NCI-H2227 (cell line): Measurements from ENCODE around the gene MGAT4A.

Experiments used
- DNase-seq: peaks from one replicate; lab custom pipeline; 2025; ENCODE audit not compliant: unreplicated experiment; lab: John Stamatoyannopoulos, UW

Gene MGAT4A

DNA sequence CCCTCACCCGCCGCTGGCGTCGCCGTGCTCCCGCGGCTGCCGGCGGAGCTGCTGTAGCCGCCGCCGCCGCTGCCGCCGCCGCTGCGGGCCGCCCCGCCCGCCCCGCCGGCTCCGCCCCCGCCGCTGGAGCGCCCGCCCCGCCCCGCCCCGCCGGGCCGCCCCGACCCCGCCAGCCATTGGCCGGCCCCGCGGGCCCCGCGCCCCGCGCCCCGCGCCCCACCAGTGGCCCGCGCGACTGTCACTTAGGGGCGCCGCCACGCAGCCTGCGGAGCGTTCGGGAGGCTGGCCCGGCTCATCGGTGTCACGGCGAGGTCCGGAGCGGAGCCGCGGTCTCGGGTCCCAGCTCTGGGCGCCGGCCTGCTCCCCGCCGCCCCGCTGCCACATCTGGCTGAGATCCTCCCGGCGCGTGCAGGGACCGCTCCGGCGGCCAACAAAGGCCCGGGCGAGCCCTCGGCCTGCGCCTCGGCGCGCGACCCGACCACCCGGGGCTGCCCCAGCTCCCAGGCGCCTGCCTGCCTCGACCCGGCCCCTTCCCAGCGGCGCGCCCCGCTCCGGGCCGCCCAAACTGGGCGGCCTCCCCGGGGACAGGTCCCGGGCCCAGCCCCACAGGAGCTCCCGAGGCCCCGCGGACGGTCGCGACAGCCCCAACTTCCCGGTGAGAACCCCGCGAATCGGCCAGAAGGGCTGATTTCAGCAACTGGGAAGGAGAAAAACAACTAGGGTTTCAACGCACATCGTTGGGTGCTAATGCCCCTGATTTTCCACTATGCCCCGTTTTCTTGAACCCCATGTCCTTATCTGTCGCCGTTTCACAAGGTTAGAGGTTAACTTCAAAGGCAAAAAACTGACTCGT, at the start of gene MGAT4A:
TSS of gene MGAT4A (minus strand) at position 92 of the 853 bp plus-strand sequence. CDS start 4,800 bp downstream, outside the sequence.
- peak; percentile 69 for DNase-seq

DNA sequence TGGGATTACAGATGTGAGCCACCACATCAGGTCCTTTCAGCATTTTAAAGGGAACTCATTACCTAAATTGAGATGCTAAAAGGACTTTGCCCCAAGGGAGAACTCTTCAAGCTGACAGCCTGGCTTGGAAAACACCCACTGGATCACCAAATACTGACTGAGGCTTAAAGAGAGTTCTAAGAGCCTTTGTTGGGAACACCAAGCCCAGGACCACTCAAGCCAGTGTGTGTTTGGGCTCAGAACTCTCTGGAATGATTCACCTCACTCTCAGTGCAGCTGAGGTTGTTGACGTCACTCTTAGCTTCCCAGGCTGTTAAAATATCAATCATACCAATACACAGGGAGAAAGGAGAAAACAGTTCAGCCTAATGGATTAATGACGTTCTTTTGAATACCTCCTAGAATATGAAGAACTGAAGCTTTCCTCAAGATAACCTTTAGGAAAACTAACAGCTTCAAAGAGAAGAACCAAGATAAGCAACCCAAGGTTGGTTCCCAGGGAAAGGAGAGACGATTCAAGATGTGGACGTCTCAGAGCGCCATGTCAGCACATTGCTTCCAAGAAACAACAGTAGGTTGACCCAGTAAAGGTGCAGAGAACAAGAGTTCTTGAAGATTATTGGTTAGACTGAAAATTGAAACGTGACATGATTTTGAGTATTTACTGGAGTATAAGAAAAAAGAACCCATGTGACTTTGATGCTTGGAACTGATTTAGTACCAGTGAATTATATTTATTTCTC, 48.0 kb upstream of the MGAT4A start:
- no peak for DNase-seq

DNA sequence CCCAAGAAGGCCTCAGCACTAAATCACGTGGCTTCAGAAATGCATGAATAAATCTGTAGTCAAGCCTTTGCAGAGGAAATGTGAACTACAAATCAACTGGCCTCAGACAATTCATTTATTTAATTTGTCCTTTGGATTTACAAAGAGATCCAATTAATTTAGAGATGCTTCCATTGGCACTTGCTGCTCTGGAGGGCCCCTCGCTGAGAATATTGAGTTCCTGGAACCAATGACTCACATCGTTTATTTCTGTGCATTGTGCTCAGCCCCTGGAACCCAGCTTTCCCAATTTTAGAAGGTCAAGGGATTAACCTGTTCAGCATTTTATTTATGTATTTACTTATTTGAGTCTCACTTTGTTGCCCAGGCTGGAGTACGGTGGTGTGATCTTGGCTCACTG, 47.2 kb upstream of the MGAT4A start:
- DNase-seq = no peak

DNA sequence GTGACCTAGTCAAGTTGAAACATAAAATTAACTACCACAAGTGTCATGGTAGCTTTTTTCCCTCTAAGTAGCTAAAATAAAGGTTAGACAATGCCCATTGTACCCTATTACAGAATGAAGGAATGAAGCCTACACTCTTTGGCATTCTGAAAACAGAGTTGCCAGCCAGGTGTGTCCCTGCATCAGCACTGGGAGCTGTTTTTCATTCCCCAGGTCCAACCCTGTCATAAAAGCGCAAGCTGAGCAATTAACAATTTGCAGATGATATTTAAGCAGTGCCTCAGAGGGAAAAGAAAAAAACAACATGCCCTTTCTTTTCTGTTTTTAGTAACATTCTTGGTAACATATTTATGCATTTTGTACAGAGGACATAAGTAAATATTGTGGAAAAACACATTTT, 46.8 kb upstream of the MGAT4A start:
- DNase-seq = no peak

DNA sequence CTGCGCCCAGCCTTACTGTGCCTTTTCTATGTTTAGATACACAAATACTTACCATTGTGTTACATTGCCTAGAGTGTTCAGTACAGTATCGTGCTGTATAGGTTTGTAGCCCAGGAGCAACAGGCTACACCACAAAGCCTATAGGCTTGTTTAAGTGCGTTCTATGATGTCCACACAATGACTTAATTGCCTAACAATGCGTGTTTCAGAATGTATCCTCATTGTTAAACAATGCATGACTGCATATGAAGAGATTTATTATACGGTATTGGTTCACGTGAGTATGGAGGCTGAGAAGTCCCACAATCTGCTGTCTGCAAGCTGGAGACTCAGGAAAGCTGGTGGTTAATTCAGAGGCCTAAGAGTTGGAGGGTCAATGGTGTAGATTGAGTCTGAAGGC, 46.1 kb upstream of the MGAT4A start:
- DNase-seq = no peak

DNA sequence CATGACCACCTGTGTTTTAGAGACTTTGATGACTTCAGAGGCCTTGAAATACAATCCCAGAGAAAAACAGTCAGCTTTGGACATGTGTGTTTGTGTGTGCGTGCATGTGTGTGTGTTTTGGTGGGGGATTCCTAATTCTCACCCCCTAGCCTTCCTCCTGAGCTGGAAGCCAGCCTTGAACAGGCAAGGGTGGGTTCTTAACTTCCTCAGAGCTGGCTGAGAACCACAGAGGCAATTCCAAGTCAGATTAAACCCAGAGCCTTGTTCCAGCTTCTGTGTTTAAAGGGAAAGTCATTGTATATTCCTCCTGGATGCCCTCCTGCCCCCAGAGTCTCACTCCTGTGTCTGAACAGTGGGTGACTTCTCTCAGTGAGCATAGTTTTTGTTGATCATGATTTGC, 45.2 kb upstream of the MGAT4A start:
- no peak for DNase-seq

DNA sequence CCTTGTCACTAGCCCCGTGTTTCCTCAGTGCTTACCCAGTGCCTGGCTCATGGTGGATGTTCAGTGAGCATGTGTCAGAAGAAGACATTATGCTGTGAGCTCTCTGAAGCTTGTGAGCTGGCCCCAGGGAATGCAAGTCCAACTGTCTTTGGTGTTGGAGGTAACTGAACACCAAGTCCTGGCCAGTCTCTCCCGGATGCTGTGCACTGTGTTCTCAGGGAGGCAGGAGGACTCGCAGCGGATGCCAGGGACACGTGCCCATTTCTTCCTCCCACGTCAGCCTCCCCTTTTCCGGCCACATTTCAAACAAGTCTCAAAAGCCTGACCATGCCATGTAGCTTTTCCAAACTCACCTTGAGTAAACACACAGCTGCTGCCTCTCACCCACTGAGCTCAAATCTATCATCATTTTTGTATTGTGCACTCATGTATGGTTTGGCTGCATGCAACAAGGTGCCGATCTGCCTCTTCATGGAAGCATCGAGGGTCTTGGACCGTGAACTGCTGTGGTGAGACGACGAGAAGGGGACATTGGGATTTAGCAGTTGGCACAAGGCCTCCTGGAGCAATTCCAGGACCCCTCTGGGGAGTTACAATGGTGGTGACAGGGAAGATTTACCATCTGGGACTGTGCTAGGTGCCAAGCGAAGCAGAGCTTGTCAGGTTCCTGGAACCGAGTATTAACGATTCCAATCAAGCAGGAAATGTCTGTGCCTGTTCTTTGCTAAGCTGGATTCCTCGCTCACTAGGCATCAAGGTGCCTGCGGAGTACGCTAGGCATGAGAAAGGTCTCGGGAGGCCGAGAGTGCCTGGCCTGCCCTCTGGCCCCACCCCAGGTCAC, 44.4 kb upstream of the MGAT4A start:
- DNase-seq = no peak

DNA sequence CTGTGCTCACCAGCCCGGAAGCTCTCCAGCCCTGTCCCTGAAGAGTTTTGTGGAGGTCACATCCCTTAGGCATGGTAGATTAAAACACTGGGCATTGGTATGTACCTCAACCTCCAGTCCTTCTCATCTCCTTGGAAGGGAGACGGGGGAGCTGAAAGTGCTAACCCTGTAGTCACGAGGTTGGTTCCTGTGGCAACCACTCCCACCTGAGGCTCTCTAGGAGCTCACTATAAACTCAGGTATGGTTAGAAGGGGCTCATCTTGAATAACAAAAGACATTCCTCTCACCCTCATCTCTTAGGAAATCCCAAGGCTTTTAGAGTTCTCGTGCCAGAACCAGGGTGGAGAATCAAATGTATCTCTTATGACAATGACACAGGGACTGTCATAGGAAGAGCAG, 43.0 kb upstream of the MGAT4A start:
- no peak for DNase-seq

DNA sequence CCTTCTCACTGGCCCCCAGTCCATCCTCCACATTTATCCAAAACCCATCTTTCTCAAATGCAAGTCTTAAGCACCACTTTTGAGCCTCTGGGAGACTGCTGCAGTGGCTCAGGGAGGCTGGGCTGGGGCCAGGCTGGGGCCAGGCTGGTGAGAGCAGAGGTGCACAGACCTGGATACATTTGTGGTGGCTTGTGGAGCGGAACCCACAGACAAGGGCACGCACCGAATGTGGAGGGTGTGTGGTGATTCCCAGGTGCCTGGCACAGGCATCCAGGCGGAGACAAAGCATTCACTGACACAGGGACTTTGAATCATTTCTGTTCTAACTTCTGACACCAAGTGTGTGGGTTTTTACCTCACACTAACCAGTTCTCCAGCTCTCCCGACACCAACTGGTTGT, 42.2 kb upstream of the MGAT4A start:
- no peak for DNase-seq

DNA sequence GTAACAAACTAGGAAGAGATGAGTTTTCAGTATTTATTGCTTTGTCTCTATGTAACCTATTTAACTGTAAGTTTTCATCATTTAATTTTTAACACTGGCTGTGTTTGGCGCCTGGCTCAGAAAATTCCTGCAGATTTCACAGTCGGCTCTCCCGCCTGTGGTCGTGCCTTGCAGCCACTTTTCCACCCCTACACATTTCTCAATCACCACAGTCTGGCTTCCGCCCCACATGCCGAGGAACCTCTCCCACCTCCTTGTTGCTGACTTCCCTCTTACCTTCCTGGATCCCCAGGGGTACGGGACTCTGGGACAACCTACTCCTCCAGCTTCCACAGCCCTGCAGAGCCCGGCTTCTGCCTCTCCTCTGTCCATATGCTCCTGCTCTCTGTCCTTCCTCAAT, 41.6 kb upstream of the MGAT4A start:
- DNase-seq = no peak

DNA sequence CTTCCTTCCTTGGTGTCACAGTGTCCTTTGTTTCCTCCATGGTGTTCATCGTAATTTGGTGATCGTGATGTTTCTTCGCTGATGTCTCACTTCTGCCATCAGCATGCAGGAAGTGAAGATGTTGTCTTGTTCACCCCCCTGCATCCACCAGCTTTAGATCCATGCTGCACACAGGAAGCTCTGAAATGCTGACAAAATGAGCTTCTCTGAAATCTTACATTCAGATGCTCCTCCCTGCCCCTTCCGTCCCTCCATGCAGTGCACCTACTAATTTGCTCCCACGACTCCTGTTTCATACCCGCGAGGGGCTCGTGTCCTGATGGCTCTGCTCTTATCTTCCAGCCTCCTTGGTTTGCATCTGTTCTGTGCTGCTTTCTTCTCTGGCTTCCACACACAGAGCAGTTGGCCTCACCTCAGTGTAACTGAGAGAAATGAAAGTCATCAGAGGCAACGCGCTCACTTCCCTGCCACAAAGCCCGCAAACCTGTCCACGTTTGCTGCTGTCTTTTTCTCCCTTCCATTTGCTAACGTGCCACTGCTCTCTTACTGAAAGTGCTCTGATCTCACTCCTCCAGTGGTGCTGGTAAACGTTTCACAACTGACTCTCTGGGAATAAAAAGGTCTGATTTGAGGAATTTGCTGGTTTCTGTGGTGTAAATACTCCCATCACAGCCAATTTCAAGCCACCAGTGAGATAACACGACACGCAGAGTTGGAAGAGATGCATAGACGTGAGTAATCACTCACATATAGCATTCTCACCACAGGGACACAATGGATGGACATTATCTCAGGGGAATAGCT, 41.0 kb upstream of the MGAT4A start:
- DNase-seq = no peak

DNA sequence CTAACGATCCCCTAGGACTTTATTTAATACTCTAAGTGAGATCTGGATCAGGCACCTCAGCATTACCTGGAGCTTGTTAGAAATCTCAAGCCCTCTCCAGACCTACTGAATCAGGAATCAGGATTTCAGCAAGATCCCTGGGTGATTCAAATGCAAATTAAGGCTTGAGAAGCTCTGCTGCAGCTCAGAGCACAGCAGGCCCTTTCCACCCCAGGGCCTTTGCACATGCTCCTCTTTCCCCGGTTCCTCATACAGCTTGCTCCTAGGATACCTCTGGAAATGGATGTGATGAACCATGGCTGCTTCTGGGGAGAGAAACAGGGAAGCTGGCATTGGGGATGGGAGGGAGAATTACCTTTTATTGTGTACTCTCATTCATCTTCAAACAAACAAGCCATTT, 40.3 kb upstream of the MGAT4A start:
- no peak for DNase-seq

DNA sequence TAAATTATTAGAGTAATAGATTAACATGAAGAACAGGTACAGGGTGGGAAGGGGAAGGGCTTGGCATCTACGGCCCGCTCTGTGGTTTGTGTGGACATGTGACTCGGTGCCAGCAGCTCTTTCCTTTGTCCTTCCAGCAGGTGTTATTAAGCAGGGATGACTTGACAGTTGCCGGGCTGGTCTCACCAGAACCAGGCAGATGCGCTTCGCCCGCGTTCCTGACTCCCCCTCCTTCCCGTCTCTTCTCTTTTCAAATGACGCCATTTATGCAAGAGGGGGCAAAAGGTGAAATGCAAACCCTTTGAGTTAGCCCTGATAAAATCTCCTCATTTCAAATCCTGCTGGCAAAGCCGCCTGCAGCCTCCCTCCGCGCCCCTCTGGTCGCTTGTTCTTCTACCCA, 38.9 kb upstream of the MGAT4A start:
- DNase-seq = peak; percentile 77

DNA sequence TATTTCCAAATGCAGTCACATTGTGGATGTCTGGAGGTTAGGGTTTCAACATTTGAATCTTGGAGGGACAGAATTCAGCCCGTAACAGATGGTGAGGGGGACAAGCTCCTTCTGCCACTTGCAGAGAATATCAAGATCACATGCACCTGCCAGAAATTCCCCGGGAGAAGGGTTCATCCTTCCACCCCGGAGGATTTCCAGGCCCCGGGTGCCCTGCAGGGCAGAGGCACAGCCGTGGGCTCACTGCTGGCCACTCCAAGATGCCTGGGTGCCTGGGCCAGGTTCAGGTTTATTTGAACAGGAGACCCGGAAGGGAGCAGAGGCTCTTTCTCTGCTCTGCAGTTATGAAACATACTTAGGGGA, 38.2 kb upstream of the MGAT4A start:
- DNase-seq = no peak

DNA sequence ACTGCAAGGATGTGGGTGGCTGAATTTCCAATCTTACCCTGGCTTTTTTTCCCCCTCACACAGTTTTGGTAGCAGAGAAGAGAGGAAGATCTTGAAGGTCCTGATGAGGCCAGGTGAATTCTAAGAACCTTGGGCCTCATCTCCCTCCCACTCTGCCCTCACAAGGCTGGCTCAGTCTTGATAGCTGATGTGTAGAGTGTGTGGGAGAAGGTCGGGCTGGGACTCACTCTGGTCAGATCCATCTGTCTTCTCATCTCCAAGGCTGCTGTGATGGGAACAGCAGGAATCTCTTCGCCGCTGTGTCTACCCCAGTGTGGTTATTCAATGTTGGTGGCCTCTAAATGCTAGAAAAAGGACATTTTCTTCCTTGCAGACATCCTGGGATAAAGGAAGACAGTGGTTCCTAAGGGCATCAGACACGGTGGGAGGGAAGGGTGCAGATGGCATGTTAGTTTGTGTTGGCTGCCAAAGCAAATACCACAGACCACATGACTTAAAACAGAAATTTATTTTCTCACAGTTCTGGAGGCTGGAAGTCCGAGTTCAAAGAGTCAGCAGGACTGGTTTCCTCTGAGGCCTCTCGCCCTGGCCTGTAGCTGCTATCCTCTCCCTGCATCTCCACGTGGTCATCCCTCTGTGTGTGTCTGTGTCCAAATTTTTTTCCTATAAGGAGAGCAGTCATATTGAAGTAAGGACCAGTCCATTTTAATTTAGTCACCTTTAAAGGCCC, 37.6 kb upstream of the MGAT4A start:
- DNase-seq = no peak

DNA sequence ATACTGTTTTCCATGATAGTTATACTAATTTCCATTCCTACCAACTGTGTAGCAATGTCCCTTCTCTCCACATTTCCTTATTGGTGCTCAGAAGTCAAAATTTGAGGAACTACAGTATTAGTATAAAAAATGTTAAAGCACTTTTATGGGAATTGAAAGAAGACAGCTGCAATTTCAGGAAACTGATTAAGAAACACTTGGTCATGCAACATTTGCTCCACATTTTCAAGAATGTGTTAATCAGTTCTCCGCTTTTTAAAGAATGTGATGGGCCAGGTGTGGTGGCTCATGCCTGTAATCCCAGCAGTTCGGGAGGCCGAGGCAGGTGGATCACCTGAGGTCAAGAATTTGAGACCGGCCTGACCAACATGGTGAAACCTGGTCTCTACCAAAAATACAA, 33.6 kb upstream of the MGAT4A start:
- no peak for DNase-seq

DNA sequence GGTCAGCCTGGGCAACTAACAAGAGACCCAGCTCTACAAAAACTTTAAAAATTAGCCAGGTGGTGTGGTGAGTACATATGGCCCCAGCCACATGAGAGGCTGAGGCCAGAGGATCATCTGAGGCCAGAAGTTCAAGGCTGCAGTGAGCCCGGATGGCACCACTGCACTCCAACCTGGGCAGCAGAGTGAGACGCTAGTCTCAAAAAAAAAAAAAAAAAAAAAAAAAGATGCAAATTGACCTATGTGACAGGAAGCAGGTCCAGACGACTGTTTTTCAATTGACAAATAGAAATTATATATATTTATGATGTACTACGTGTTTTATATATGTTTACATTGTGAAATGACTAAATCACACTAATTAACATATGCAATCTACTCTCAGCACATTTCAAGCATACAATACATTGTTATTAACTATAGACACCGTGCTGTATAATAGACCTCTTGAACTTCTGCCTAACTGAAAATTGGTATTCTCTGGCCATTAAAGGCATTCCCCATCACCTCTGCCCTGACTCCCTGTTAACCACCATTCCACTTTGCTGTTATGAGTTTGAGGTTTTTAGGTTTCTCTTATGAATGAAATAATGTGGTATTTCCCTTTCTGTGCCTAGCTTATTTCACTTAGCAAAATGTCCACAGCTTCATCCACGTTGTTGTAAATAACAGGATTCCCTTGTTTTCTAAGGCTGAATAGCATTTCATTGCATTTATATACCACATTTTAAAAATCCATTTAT, 32.4 kb upstream of the MGAT4A start:
- no peak for DNase-seq

DNA sequence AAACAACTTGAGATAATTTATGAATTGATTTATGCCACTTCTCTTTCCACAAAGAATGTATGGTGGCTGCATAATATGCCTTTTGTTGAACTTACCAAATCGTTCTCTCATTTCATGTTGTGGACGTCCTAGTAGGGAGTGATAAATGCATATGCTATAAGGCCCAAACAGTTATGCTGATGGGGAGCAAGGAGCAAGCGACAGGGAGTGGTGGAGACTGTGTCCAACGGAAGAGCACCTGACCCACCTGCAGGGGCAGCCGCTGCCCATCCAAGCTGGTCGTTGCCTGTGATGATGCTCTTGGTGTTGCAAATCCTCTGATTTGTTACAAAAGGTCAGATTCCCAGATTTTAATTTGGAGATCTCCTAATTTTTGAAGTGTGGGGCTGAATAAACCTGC, 31.0 kb upstream of the MGAT4A start:
- no peak for DNase-seq

DNA sequence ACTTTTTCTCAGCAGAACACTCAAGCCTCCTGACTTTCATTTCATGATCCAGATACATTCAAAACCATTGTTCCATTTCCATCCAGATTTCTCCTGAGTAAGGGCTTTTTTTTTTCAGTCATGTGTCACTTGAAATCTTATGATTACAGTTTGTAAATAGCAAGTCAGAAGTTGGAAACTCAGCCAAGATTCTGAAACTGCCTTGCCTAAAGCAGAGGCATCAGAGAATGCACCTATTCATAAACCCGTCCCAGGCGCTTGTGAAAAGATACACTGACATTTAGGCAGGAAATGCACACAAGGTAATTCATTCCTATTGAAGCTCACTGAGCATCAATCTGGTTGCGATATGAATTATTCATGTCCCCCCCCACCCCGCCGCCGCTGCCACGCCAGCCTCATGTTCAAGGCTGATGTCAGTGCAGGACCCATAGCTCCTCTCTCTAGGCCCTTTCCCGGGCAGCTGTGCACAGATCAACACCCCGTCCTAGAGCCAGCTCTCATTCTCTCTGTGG, 30.4 kb upstream of the MGAT4A start:
- no peak for DNase-seq
